HAP-1 (cell line): Measurements from ENCODE around the gene MKLN1.

Experiments
- DNase-seq, 2 experiments: peaks; one replicate each; pipeline ENCODE4 v3.0.0-alpha.2; 2016 to 2020; ENCODE audit warnings: low spot score in 2 of 2
- H3K27me3 ChIP-seq: fragments of 250-450 bp; sonication (Bioruptor Pico); 2 replicates; pipeline ENCODE4 v1.5.1; 2020; ENCODE audit warnings: low read depth, mild to moderate bottlenecking, moderate library complexity
- H3K36me3 ChIP-seq: fragments of 250-450 bp; sonication (Bioruptor Pico); replicated peaks from 2 replicates; pipeline ENCODE4 v1.5.1; 2020; ENCODE audit warnings: mild to moderate bottlenecking
- H3K4me1 ChIP-seq: fragments of 250-450 bp; sonication (Bioruptor Pico); 2 replicates; pipeline ENCODE4 v1.5.1; 2020; ENCODE audit warnings: mild to moderate bottlenecking
- H3K4me3 ChIP-seq: fragments of 250-450 bp; sonication (Bioruptor Pico); 2 replicates; pipeline ENCODE4 v1.5.1; 2020; ENCODE audit warnings: mild to moderate bottlenecking, moderate library complexity
- H3K9me3 ChIP-seq: fragments of 250-450 bp; sonication (Bioruptor Pico); 2 replicates; pipeline ENCODE4 v1.5.1; 2020; ENCODE audit warnings: mild to moderate bottlenecking, moderate library complexity
- in situ Hi-C: fragments of 300-500 bp; cut with MboI; formaldehyde crosslinking; loops from 3 replicates; pipeline ENCODE4 v1.14.3; 2020; ENCODE audit warnings: low sequenced_read_pairs, inconsistent platforms, mixed read lengths

The MKLN1 gene

DNA sequence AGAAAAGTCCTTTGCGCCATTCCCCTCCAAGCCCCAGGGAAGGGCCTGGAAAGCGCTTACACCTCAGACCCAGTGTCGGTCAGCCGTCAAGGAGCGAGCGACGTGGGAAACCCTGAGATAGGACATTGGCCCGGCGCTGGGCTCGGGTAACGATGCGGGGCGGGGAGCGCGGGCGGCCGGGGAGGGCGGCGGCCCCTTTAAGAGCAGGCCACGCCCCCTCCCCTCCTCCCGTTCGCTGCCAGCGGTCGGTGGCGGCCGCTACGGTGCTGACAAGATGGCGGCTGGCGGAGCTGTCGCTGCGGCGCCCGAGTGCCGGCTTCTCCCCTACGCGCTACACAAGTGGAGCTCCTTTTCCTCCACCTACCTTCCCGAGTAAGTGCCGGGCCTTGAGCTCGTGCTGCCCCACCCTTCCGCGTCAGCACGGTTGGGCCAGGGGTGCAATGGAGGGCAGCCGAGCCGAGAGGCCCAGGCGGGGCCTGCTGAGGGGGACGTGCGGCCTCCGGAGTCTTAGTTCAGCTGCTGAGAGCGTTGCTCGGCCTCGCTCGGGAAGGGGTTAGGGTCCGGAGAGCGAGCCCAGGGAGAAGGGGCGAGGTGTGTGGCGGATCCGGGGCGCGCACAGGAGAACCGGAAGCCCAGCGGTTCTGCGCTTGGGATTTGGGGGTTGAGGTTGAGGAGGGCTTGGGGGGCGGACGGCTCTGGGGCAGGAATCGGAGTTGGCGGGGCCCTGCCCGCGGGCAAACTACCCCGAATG is at the start of gene MKLN1:
MKLN1 (plus strand) TSS at position 251 of the 751 bp plus-strand sequence; CDS start at position 275, 24 bp downstream.
- Histone ChIP-seq H3K9me3 (no peaks in the 10 kb centered on the region), H3K4me1 (peaks cover 11% of the 10 kb centered on the region), H3K4me3 (peak within 1 kb of the TSS; percentile 95), H3K27me3 (no peaks in the 10 kb centered on the region), H3K36me3 (peaks cover 4% of the 10 kb centered on the region)
- DNase-seq, result peak; percentile 90 to 94
- in situ Hi-C loops, result no loop called here

DNA sequence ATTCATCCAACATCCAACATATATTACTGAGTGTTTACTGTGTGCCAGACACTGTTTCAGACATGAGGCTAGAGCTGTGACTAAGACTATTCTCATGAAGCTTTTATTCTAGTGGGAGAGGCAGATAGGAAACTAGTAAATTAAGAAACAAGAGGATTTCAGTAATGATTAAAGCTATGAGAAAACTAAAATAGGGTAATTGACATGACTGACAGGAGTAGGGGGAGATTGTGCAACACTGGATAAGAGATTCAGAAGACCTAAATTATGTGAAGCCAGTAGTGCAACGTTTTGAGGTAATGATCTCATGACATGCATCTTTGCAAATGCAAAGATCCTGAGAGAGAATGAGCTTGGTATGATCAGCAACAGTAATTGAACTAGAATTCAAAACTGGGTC is 48.6 kb upstream of the MKLN1 start:
- DNase-seq, result no peak
- no peaks in the 10 kb centered on the region for H3K9me3 ChIP-seq
- H3K4me3 ChIP-seq, result no peak overlapping the region
- no peaks in the 10 kb centered on the region for H3K4me1 ChIP-seq
- H3K36me3 ChIP-seq, result no peaks in the 10 kb centered on the region
- H3K27me3 ChIP-seq, result no peaks in the 10 kb centered on the region
- in situ Hi-C loops, result no loop called here

DNA sequence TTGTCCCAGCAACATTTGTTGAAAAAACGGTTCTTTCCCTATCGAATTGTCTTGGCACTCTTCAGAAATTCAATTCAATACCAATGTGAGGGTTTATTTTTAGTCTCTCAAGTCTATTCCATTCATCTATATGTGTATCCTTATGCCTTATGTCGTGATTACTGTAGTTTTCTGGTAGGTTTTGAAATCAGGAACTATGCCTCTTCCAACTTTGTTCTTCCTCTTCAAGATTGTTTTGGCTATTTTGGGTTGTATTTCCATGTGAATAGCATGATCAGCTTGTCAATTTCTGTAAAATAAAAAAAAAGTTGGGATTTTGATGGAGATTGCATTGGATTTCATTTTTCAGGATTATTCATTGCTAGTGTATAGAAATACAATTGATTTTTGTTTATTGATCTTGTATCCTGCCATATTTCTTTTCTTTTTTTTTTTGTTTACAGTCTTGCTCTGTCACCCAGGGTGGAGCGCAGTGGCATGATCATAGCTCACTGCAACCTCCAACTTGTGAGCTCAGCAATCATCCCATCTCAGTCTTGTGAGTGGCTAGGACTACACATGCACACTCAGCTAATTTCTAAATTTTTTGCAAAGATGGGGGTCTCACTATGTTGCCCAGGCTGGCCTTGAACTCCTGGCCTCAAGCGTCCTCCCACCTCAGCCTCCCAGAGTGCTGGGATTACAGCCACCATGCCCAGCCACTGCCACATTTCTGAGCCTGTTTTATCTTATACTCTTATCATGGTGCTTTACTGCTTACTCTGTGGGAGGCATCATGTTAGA is 46.2 kb upstream of the MKLN1 start:
- in situ Hi-C loops, result no loop called here
- Histone ChIP-seq H3K9me3 (no peaks in the 10 kb centered on the region), H3K4me3 (no peak overlapping the region), H3K27me3 (no peaks in the 10 kb centered on the region), H3K4me1 (peaks cover 9% of the 10 kb centered on the region), H3K36me3 (no peaks in the 10 kb centered on the region)
- DNase-seq, result no peak

DNA sequence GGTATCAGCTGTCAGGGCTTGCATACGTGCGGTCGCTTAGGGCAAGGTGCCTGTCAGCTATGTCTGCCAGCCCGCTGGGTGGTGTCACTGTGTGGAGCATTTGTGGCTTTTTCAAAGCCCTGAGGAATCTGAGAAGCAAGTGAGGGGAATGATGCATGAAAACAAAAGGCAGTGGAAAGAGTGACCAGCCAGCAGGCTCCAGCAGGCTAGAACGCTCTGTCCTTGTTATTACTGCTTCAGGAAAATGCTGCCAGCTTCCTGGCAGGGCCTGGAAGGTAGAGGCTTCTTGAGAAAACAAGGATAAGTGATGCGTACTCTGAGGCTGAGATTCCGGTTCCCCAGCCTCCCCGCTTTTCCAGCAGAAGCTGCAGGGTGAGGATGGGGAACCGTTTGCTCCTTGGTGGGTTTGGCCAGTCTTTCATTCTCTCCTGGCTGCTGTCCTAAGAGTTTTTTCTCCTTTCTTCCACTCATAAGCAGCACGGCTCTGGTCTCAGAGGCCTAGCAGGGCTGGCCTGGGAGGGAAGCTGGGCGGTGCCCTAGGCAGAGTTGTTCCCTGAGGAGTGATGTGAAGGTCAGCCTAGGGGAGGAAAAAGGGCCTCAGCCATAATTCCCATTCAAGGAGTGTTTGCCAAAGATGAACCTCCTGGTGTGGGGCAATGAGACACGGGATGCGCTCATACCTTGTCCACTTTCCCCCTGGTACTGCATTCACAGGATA is 42.8 kb upstream of the MKLN1 start:
- in situ Hi-C loops, result no loop called here
- Histone ChIP-seq H3K4me3 (no peak overlapping the region), H3K9me3 (peaks cover 4% of the 10 kb centered on the region), H3K36me3 (no peaks in the 10 kb centered on the region), H3K4me1 (peaks cover 9% of the 10 kb centered on the region), H3K27me3 (no peaks in the 10 kb centered on the region)
- DNase-seq, result peak in 1 of 2 experiments; percentile 18

DNA sequence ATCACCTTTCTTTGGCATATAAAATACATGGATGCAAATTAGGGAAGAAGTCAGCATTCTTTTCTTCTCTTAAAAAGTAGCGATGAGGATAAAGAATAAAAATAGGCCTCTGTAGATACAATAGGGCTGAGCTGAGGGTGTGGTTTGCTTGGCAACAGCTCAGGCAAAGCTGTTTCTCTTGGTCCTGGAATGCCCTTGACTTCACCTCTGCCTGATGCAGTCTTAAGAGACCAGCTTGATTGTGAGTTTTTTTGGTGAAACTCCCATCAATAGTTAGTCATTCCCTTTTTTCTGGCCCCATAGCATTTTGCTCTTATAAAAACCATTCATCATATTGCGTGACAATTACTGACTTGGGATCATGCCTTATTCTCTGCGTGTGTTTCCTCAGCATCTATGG is 42.1 kb upstream of the MKLN1 start:
- Histone ChIP-seq H3K27me3 (no peaks in the 10 kb centered on the region), H3K36me3 (no peaks in the 10 kb centered on the region), H3K4me3 (no peak overlapping the region), H3K9me3 (peaks cover 4% of the 10 kb centered on the region), H3K4me1 (peaks cover 9% of the 10 kb centered on the region)
- peak; percentile 40 to 42 for DNase-seq
- in situ Hi-C loops, result no loop called here

DNA sequence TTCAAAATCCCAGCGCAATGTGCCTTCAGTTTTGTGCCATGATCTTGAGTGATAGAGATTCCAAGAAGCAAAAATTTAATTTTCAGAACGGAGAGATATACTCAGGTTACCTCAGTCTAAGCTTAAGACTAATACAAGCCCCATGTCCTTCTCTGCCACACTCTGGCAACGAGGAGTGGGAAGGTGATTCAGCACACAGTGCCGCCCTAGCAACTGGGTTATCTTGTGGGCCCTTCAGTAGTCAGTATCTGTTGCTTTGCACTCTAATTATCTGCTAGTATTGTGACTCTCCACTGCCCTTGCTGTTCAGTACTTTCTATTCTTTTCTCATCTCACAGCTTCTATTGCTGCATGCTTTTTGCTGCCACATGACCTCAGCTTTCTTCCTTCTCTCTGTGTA is 39.2 kb upstream of the MKLN1 start:
- in situ Hi-C loops, result no loop called here
- Histone ChIP-seq H3K4me1 (peaks cover 9% of the 10 kb centered on the region), H3K4me3 (no peak overlapping the region), H3K27me3 (no peaks in the 10 kb centered on the region), H3K36me3 (no peaks in the 10 kb centered on the region), H3K9me3 (peaks cover 4% of the 10 kb centered on the region)
- DNase-seq, result no peak

DNA sequence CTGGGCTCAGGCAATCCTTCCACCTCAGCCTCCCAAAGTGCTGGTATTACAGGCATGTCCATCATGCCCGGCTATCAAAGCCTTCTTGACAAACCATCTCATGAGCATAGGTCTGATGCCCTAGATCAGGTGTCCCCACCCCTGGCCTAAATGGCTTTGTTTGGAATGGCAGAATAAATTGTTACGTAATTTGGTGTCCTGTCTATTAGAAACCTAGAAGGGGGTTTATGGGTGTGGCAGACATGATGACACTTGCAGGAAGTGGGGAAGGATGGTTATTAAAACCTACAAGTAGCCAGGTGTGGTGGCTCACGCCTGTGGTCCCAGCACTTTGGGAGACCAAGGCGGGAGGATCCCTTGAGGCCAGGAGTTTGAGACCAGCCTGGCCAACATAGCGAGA is 38.6 kb upstream of the MKLN1 start:
- in situ Hi-C loops, result no loop called here

DNA sequence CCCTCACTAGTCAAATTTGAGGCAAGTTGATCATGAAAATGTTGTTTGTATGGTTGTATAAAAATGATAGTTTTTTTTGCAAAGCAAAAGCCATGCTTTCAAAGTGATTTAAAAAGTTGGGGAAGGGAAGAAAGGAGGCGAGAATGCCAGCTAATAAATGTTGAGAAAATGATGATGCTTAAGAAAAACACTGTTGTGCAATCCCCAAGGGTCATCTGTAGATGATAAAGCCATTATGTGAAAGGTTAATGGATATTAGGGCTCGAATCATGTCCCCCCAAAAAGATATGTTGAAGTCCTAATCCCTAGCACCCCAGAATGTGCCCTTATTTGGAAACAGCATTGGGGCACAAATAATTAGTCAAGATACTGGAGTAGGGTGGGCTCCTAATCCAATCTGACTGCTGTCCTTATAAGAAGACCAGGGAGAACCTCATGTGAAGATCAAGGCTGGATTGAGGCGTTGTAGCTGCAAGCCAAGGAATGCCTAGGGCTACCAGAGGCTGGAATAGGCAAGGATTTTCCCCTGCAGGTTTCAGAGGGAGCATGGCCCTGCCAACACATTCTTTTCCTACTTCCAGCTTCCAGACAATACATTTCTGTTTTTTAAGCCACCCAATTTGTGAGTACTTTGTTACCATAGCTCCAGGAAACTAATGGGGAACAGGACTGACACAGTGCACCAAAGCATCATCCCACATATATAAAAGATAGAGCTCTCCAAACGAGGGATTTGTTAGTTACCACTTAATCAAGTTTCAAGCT is 35.4 kb upstream of the MKLN1 start:
- H3K4me3 ChIP-seq, result no peak overlapping the region
- H3K4me1 ChIP-seq, result no peaks in the 10 kb centered on the region
- peaks cover 4% of the 10 kb centered on the region for H3K9me3 ChIP-seq
- no peak for DNase-seq
- H3K36me3 ChIP-seq, result no peaks in the 10 kb centered on the region
- no peaks in the 10 kb centered on the region for H3K27me3 ChIP-seq
- in situ Hi-C loops, result no loop called here

More for the DNA sequence above, 38.6 kb upstream of the MKLN1 start:
- no peak for DNase-seq
- Histone ChIP-seq H3K4me3 (no peak overlapping the region), H3K27me3 (no peaks in the 10 kb centered on the region), H3K4me1 (peaks cover 9% of the 10 kb centered on the region), H3K36me3 (no peaks in the 10 kb centered on the region), H3K9me3 (peaks cover 4% of the 10 kb centered on the region)

DNA sequence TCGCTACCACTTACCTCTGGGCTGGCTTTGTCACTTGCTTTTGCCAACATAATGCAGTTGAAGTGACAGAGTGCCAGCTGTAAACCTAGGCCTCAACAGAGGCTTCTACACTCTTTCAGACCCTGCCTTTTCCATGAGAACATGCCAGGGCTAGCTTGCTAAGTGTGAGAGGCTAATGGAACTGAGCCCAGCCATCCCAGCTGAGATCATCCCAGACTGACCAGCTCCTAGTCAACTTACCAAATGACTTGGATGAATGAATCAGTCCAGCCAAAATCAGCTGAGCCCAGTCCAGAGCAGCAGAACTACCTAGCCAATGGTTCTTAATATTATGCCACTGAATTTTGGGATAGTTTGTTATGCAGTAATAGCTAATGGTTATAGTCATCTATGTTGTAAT is 34.7 kb upstream of the MKLN1 start:
- no peaks in the 10 kb centered on the region for H3K36me3 ChIP-seq
- no peaks in the 10 kb centered on the region for H3K4me1 ChIP-seq
- in situ Hi-C loops, result no loop called here
- no peaks in the 10 kb centered on the region for H3K27me3 ChIP-seq
- no peak for DNase-seq
- H3K9me3 ChIP-seq, result no peaks in the 10 kb centered on the region
- no peak overlapping the region for H3K4me3 ChIP-seq

DNA sequence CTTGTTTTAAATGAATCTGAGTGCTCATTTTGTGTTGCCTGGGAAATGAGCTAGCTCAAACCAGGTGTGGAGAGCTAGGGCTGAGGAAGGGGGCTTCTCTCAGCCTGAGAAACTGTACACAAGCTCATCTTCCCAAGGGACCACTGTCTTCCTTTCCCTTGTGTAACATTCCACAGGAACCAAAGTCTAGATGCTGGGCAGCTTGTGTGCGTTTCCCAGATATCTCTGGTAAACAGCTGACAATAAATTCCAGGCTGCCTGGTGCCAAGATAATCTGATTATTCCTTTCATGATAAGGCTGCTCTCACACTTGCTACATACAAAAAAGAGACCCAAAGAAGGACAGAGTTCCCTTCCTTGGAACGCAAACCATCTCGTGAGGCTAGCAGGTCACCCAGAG is 33.1 kb upstream of the MKLN1 start:
- H3K4me1 ChIP-seq, result no peaks in the 10 kb centered on the region
- H3K36me3 ChIP-seq, result no peaks in the 10 kb centered on the region
- H3K27me3 ChIP-seq, result no peaks in the 10 kb centered on the region
- DNase-seq, result no peak
- H3K9me3 ChIP-seq, result no peaks in the 10 kb centered on the region
- H3K4me3 ChIP-seq, result no peak overlapping the region
- in situ Hi-C loops, result no loop called here

DNA sequence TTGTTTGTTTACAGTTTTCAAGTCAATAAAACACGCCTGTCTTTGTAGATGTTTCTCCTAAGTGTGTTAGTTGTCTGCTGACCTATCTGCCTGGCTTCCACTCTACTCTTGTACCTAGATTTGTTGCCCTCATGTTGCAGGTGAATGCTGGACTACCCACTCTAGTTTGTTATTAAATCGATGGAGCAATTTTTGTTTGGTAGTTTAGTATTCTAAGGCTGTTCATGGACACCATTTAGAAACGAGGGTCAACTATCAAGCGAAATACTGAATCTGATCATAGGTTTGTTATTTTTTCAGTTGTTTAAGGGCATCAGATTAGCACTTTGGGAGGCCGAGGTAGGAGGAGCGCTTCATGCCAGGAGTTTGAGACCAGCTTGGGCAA is 29.1 kb upstream of the MKLN1 start:
- Histone ChIP-seq H3K27me3 (no peaks in the 10 kb centered on the region), H3K4me3 (no peak overlapping the region), H3K4me1 (no peaks in the 10 kb centered on the region), H3K9me3 (no peaks in the 10 kb centered on the region), H3K36me3 (no peaks in the 10 kb centered on the region)
- in situ Hi-C loops, result no loop called here
- DNase-seq, result no peak

DNA sequence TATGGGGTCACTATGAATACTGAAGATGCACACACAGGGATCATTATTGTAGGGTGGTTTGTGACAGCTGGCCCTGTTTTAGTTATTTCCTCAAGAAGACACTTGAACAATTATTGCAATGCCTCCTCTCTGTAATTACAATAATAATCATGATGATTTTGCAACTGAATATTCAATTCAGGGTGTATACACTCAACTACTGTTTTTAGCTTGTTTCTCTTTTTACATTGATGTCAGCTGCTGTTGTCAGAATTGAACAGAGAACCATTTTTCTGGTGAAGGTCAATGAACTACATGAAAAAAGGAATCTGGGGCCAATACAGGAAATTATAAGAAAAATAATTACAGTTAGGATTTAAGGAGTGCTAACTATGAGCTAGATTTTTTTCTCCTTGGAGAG is 28.6 kb upstream of the MKLN1 start:
- H3K4me1 ChIP-seq, result no peaks in the 10 kb centered on the region
- in situ Hi-C loops, result no loop called here
- H3K27me3 ChIP-seq, result no peaks in the 10 kb centered on the region
- no peaks in the 10 kb centered on the region for H3K9me3 ChIP-seq
- H3K4me3 ChIP-seq, result no peak overlapping the region
- H3K36me3 ChIP-seq, result no peaks in the 10 kb centered on the region
- no peak for DNase-seq

DNA sequence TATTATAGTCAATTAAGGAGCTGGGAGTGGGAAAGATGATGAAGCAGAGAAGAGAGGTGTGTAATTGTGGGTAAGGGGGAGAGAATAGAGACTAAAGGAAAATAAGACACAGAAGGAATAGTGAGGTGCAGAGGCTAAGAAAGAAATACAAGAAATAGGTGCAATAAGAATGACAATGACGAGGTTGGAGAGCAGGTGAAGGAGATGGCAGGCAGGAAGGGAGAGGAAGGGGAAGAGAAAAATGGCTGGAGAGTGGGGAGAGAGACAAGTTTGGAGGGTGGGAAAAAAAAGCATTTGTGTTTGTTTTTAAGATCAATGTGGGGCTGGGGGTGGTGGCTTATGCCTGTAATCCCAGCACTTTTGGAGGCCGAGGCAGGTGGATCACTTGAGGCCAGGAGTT is 27.6 kb upstream of the MKLN1 start:
- H3K9me3 ChIP-seq, result no peaks in the 10 kb centered on the region
- in situ Hi-C loops, result no loop called here
- H3K4me1 ChIP-seq, result no peaks in the 10 kb centered on the region
- no peak overlapping the region for H3K4me3 ChIP-seq
- no peak for DNase-seq
- H3K27me3 ChIP-seq, result no peaks in the 10 kb centered on the region
- no peaks in the 10 kb centered on the region for H3K36me3 ChIP-seq
